IMR-90 (cell line): Measurements from ENCODE around the gene CDR2. TPM values are rescaled to one million over a fixed set of nuclear protein-coding genes. Genes with fewer than 3 reads are reported as not detected.
A peak's percentile ranks its signal among the peaks of the same experiment; 100 is the strongest.

Source experiments
- ATAC-seq: fragments of 200-7000 bp; cut with Tn5 transposase; 2 replicates; pipeline ENCODE4 v1.9.1; 2020; ENCODE audit warnings: low read depth, mild to moderate bottlenecking, moderate library complexity
- BruUV-seq: library from RNA; stranded (reverse); fragments of 400-500 nt; replicated peaks from 2 replicates; lab custom pipeline; 2021; lab: Mats Ljungman, UMichigan
- CTCF ChIA-PET: fragments of 300-600 bp; formaldehyde crosslinking; extraction: SDS; loops from one replicate; lab custom pipeline; 2021; ENCODE audit warnings: antibody characterized with exemption; lab: Yijun Ruan, JAX
- POLR2A ChIA-PET: fragments of 300-600 bp; sonication (Branson Sonifier 250); formaldehyde crosslinking; loops from one replicate; lab custom pipeline; 2022; ENCODE audit warnings: antibody characterized with exemption; ENCODE audit not compliant: unreplicated experiment; lab: Charles Lee
- DNase-seq: peaks from one replicate; pipeline ENCODE4 v3.0.0; 2013
- H2AFZ ChIP-seq: replicated peaks from 2 replicates; pipeline ENCODE3; 2013; ENCODE audit warnings: low read length, mild to moderate bottlenecking; ENCODE audit not compliant: poor library complexity
- H2AK5ac ChIP-seq: 2 replicates; pipeline ENCODE4 v1.6.1; 2013; ENCODE audit warnings: low read depth, low read length, inconsistent platforms
- H2AK9ac ChIP-seq: replicated peaks from 2 replicates; pipeline ENCODE3; 2013; ENCODE audit warnings: mild to moderate bottlenecking, low read depth, low read length, moderate library complexity; ENCODE audit not compliant: poor library complexity
- H2BK120ac ChIP-seq: 2 replicates; pipeline ENCODE4 v1.6.1; 2013; ENCODE audit warnings: low read depth, low read length, inconsistent platforms
- H2BK15ac ChIP-seq: 3 replicates; pipeline ENCODE4 v1.6.1; 2013; ENCODE audit warnings: low read depth, low read length, inconsistent platforms
- H2BK20ac ChIP-seq: 2 replicates; pipeline ENCODE4 v1.6.1; 2013; ENCODE audit warnings: low read depth, mild to moderate bottlenecking, inconsistent platforms, low read length, moderate library complexity
- H2BK5ac ChIP-seq: 2 replicates; pipeline ENCODE4 v1.6.1; 2013; ENCODE audit warnings: mild to moderate bottlenecking, low read depth, low read length, inconsistent platforms; ENCODE audit not compliant: poor library complexity, severe bottlenecking
- H3K14ac ChIP-seq: replicated peaks from 2 replicates; pipeline ENCODE4 v1.6.1; 2013; ENCODE audit warnings: low read depth, low read length, inconsistent platforms
- H3K18ac ChIP-seq: 2 replicates; pipeline ENCODE4 v1.6.1; 2013; ENCODE audit warnings: low read depth, low read length, control low read depth
- H3K23ac ChIP-seq: 2 replicates; pipeline ENCODE4 v1.6.1; 2013; ENCODE audit warnings: low read depth, low read length, inconsistent platforms
- H3K27ac ChIP-seq: 2 replicates; pipeline ENCODE4 v1.5.1; 2013; ENCODE audit warnings: mild to moderate bottlenecking, control low read depth, low read length; ENCODE audit not compliant: insufficient read depth
- H3K27me3 ChIP-seq: 2 replicates; pipeline ENCODE4 v1.6.1; 2013; ENCODE audit warnings: low read length; ENCODE audit not compliant: control insufficient read depth, insufficient read depth
- H3K36me3 ChIP-seq: 2 replicates; pipeline ENCODE4 v1.6.1; 2013; ENCODE audit warnings: low read length, mixed read lengths; ENCODE audit not compliant: control insufficient read depth, insufficient read depth
- H3K4ac ChIP-seq: 2 replicates; pipeline ENCODE4 v1.6.1; 2013; ENCODE audit warnings: low read depth, low read length, inconsistent platforms
- H3K4me1 ChIP-seq: 2 replicates; pipeline ENCODE4 v1.6.1; 2013; ENCODE audit warnings: low read length, mixed read lengths; ENCODE audit not compliant: control insufficient read depth, insufficient read depth
- H3K4me2 ChIP-seq: 2 replicates; pipeline ENCODE4 v1.6.1; 2013; ENCODE audit warnings: low read depth, mild to moderate bottlenecking, control low read depth, low read length, moderate library complexity
- H3K4me3 ChIP-seq: 2 replicates; pipeline ENCODE4 v1.5.1; 2013; ENCODE audit warnings: low read depth, mild to moderate bottlenecking, control low read depth, low read length, moderate library complexity; ENCODE audit not compliant: insufficient read depth
- H3K56ac ChIP-seq: 2 replicates; pipeline ENCODE4 v1.6.1; 2013; ENCODE audit warnings: low read length, inconsistent platforms; ENCODE audit not compliant: insufficient read depth; ENCODE audit errors: extremely low read depth
- H3K79me1 ChIP-seq, 2 experiments: 2 replicates each; pipeline ENCODE4 v1.6.1; 2013; ENCODE audit warnings: low read length in 2 of 2, inconsistent platforms in 1 of 2, low read depth in 1 of 2
- H3K9ac ChIP-seq: 2 replicates; pipeline ENCODE4 v1.6.1; 2013; ENCODE audit warnings: low read depth, low read length, control low read depth
- H3K9me1 ChIP-seq: 2 replicates; pipeline ENCODE4 v1.6.1; 2013; ENCODE audit warnings: low read length, inconsistent platforms; ENCODE audit not compliant: insufficient read depth
- H3K9me3 ChIP-seq: 2 replicates; pipeline ENCODE4 v1.6.1; 2013; ENCODE audit warnings: low read length; ENCODE audit not compliant: control insufficient read depth, insufficient read depth
- H4K20me1 ChIP-seq: 2 replicates; pipeline ENCODE4 v1.6.1; 2013; ENCODE audit warnings: low read length, inconsistent platforms; ENCODE audit not compliant: insufficient read depth
- H4K5ac ChIP-seq: 2 replicates; pipeline ENCODE4 v1.6.1; 2013; ENCODE audit warnings: mild to moderate bottlenecking, low read depth, low read length, control low read depth
- H4K8ac ChIP-seq, 2 experiments: 2 replicates each; pipeline ENCODE4 v1.6.1; 2013; ENCODE audit warnings: low read depth in 2 of 2, low read length in 2 of 2, control low read depth in 1 of 2, inconsistent platforms in 1 of 2
- H4K91ac ChIP-seq: 2 replicates; pipeline ENCODE4 v1.6.1; 2013; ENCODE audit warnings: low read depth, low read length, inconsistent platforms; ENCODE audit not compliant: insufficient read depth
- BHLHE40 ChIP-seq: fragments of 150-350 bp; IDR thresholded peaks from 2 replicates; pipeline ENCODE4 v1.6.1; 2016; ENCODE audit warnings: mild to moderate bottlenecking, low read depth, low read length
- CEBPB ChIP-seq: IDR thresholded peaks from 2 replicates; pipeline ENCODE4 v1.6.1; 2012; ENCODE audit warnings: low read depth, low read length, improper control_type of control experiment
- CHD1 ChIP-seq: IDR thresholded peaks from 2 replicates; pipeline ENCODE4 v1.6.1; 2012; ENCODE audit warnings: low read depth, low read length, improper control_type of control experiment
- CTCF ChIP-seq: conservative IDR thresholded peaks from 2 replicates; pipeline ENCODE4 v1.5.1; 2012; ENCODE audit warnings: mild to moderate bottlenecking, low read depth, low read length, improper control_type of control experiment
- ELK1 ChIP-seq: fragments of 150-350 bp; IDR thresholded peaks from 2 replicates; pipeline ENCODE4 v1.6.1; 2016; ENCODE audit warnings: low read depth, mild to moderate bottlenecking, low read length, moderate library complexity, borderline replicate concordance
- FOS ChIP-seq: fragments of 150-350 bp; IDR thresholded peaks from 2 replicates; pipeline ENCODE4 v1.6.1; 2016; ENCODE audit warnings: low read depth, low read length
- MAFK ChIP-seq: IDR thresholded peaks from 2 replicates; pipeline ENCODE4 v1.6.1; 2012; ENCODE audit warnings: low read depth, low read length, improper control_type of control experiment
- MAZ ChIP-seq: IDR thresholded peaks from 2 replicates; pipeline ENCODE4 v1.6.1; 2012; ENCODE audit warnings: low read depth, mild to moderate bottlenecking, low read length, improper control_type of control experiment, moderate library complexity, borderline replicate concordance
- MXI1 ChIP-seq: IDR thresholded peaks from 2 replicates; pipeline ENCODE4 v1.6.1; 2012; ENCODE audit warnings: low read depth, mild to moderate bottlenecking, low read length, moderate library complexity, borderline replicate concordance
- NFE2L2 ChIP-seq: fragments of 150-350 bp; IDR thresholded peaks from 2 replicates; pipeline ENCODE4 v1.6.1; 2016; ENCODE audit warnings: low read depth, mild to moderate bottlenecking, low read length
- POLR2A ChIP-seq: IDR thresholded peaks from 2 replicates; pipeline ENCODE4 v1.6.1; 2012; ENCODE audit warnings: mild to moderate bottlenecking, low read depth, low read length
- RAD21 ChIP-seq: IDR thresholded peaks from 2 replicates; pipeline ENCODE4 v1.6.1; 2012; ENCODE audit warnings: low read length, improper control_type of control experiment
- RCOR1 ChIP-seq: IDR thresholded peaks from 2 replicates; pipeline ENCODE4 v1.6.1; 2012; ENCODE audit warnings: mild to moderate bottlenecking, low read length, improper control_type of control experiment; ENCODE audit not compliant: insufficient replicate concordance
- RFX5 ChIP-seq: IDR thresholded peaks from 2 replicates; pipeline ENCODE4 v1.8.0; 2012; ENCODE audit warnings: low read depth, mild to moderate bottlenecking, low read length, moderate library complexity
- SMC3 ChIP-seq: fragments of 150-350 bp; IDR thresholded peaks from 2 replicates; pipeline ENCODE4 v1.6.1; 2016; ENCODE audit warnings: low read depth, mild to moderate bottlenecking, antibody characterized with exemption, low read length, moderate library complexity
- USF2 ChIP-seq: fragments of 150-350 bp; IDR thresholded peaks from 2 replicates; pipeline ENCODE4 v1.6.1; 2017; ENCODE audit warnings: mild to moderate bottlenecking, antibody characterized with exemption, low read length, low read depth
- WGBS, 2 experiments: methylation state at CpG; one replicate each; pipeline versions ENCODE4 v1.1.5 to v1.1.7; 2013; ENCODE audit warnings: missing lambda C conversion rate in 2 of 2; ENCODE audit not compliant: insufficient read length in 1 of 2; ENCODE audit errors: extremely low coverage in 2 of 2; 5-methylcytosine and 5-hydroxymethylcytosine counted together
- dilution Hi-C: fragments of 300-500 bp; cut with HindIII; formaldehyde crosslinking; loops from one replicate; pipeline ENCODE4 v1.14.3; 2018; ENCODE audit warnings: low sequenced_read_pairs; ENCODE audit not compliant: unreplicated experiment
- in situ Hi-C: fragments of 300-500 bp; cut with MboI; formaldehyde crosslinking; loops from 3 replicates; pipeline ENCODE4 v1.14.3; 2019; ENCODE audit warnings: low sequenced_read_pairs, inconsistent platforms, mixed read lengths
- intact Hi-C: fragments of 100-400 bp; cut with micrococcal nuclease; formaldehyde crosslinking; loops from 2 replicates; pipeline ENCODE4 v1.10.0; 2022
- polyA plus RNA-seq, 3 experiments: library from polyadenylated mRNA; depleted of rRNA; stranded (reverse); fragments of >200 nt; gene quantifications; 2 replicates each; pipeline ENCODE4 v1.2.3, GENCODE V29; 2012; ENCODE audit warnings: low replicate concordance in 1 of 3
- total RNA-seq: library from RNA; depleted of rRNA; stranded (reverse); fragments of >200 nt; gene quantifications from 2 replicates; pipeline ENCODE4 v1.2.3, GENCODE V29; 2012

CDR2 gene
- total and polyA plus RNA-seq, 2 of the 4 experiments (the other 2 are of a cell fraction): 37.7 to 48.4 TPM

GRCh38 chr16:22330326-22330725 is 44.1 kb downstream of the CDR2 start:
- no peak overlapping the region for H2BK120ac ChIP-seq
- DNase-seq (no peak), ATAC-seq (no peak; the same call in 1 of the 2 replicates)
- H2AFZ ChIP-seq: no peak overlapping the region
- TF ChIP-seq FOS (no peak), RAD21 (no peak), SMC3 (no peak), POLR2A (no peak), CHD1 (no peak), MXI1 (no peak), RCOR1 (no peak), BHLHE40 (no peak), ELK1 (no peak), MAFK (no peak), NFE2L2 (no peak), CEBPB (no peak), RFX5 (no peak), MAZ (no peak), USF2 (no peak), CTCF (no peak)
- POLR2A ChIA-PET: no interaction called here
- no peak overlapping the region for H3K9ac ChIP-seq
- H3K4ac ChIP-seq: no peak overlapping the region
- in situ Hi-C loops: loop anchor here (25.0 kb wide), 1 partner anchor 1168 kb away; the partner anchor contains the start of genes DNAH3 and LDAF1
- no peak overlapping the region for H2AK9ac ChIP-seq
- H3K36me3 ChIP-seq: peaks cover 59% of the 10 kb centered on the region
- H3K18ac ChIP-seq: no peak overlapping the region
- H3K79me1 ChIP-seq: peaks cover 24 to 50% of the 10 kb centered on the region in 2 experiments
- peaks cover 6% of the 10 kb centered on the region; the same call in 1 of the 2 replicates for H3K9me1 ChIP-seq
- H2BK20ac ChIP-seq: no peak overlapping the region
- peaks cover 2% of the 10 kb centered on the region; the same call in 1 of the 2 replicates for H3K4me1 ChIP-seq
- no peak overlapping the region for H2AK5ac ChIP-seq
- peak overlapping the region; percentile 46; the same call in 1 of the 2 replicates for H3K27ac ChIP-seq
- H3K14ac ChIP-seq: no peak overlapping the region
- CTCF ChIA-PET: interaction anchor here (1.0 to 1.2 kb wide), 3 partner anchors 9 to 29 kb away, joined by 3 to 8 read pairs (median 7); no protein-coding TSS in a partner anchor
- H4K91ac ChIP-seq: no peak overlapping the region
- H3K4me2 ChIP-seq: no peak overlapping the region
- no peak overlapping the region for H2BK5ac ChIP-seq
- H3K9me3 ChIP-seq: no peaks in the 10 kb centered on the region
- intact Hi-C loops: no loop called here
- H4K8ac ChIP-seq: no peak overlapping the region
- no peaks in the 10 kb centered on the region for H3K27me3 ChIP-seq
- peaks cover 16% of the 10 kb centered on the region for H4K20me1 ChIP-seq
- H3K4me3 ChIP-seq: no peak overlapping the region
- H3K56ac ChIP-seq: no peak overlapping the region
- no TSS peak for BruUV-seq
- dilution Hi-C loops: no loop called here
- H4K5ac ChIP-seq: no peak overlapping the region
- WGBS, 2 experiments: no CpG with 5 or more reads among the region's 4 CpGs
- H3K23ac ChIP-seq: no peak overlapping the region
- H2BK15ac ChIP-seq: no peak overlapping the region
